Ectodermal cell (in vitro differentiated cells): ENCODE data around the gene LIMCH1.

ENCODE experiments used
- H3K27ac ChIP-seq: 2 replicates; pipeline ENCODE4 v1.7.0; 2013; ENCODE audit warnings: mild to moderate bottlenecking, low read depth, low read length; ENCODE audit not compliant: insufficient read depth, poor library complexity, severe bottlenecking
- H3K27me3 ChIP-seq: 2 replicates; pipeline ENCODE4 v1.7.0; 2013; ENCODE audit warnings: mild to moderate bottlenecking, low read length; ENCODE audit not compliant: insufficient read depth, control insufficient read depth, poor library complexity, severe bottlenecking
- H3K36me3 ChIP-seq: one replicate; pipeline ENCODE4 v1.7.0; 2013; ENCODE audit warnings: low read length; ENCODE audit not compliant: control insufficient read depth, insufficient read depth
- H3K4me1 ChIP-seq: one replicate; pipeline ENCODE4 v1.7.0; 2013; ENCODE audit warnings: low read length; ENCODE audit not compliant: control insufficient read depth, insufficient read depth
- H3K4me3 ChIP-seq: 2 replicates; pipeline ENCODE4 v1.7.0; 2013; ENCODE audit warnings: low read depth, low read length, control low read depth; ENCODE audit not compliant: insufficient read depth
- H3K9me3 ChIP-seq: 2 replicates; pipeline ENCODE4 v1.7.0; 2013; ENCODE audit warnings: mild to moderate bottlenecking, low read length, moderate library complexity; ENCODE audit not compliant: control insufficient read depth
- WGBS, 2 experiments: methylation state at CpG; one replicate each; pipeline ENCODE4 v1.1.7; 2013; ENCODE audit warnings: missing lambda C conversion rate in 2 of 2; 5-methylcytosine and 5-hydroxymethylcytosine counted together

The LIMCH1 gene

DNA sequence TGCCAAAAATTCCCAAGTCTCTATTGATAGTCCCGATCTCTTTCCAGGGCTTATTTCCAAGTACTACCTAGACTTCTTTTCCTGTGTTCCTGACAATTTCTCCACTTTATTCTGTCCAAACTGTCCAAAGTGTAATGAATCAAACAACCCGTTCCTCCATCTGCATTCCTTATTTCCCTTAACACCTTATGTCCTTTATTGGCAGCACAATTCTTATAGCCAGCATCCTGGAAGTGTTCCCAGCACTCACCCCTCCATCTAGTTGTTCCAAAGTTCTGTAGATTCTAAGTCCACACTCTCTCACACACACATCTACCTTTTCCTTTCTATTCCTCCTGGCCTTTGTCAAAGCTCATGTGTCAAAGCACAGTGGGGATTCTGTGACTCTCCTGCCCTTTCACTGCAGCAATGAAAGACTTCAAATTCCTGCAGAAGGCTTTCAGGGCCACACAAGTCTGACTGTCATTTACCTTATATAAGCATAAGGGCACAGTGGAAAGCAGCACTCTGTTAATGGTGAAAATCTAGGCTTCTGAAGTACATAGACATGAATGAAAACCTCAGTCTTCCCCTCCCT is 22.1 kb downstream of the LIMCH1 start:
- H3K27ac ChIP-seq, result no peak overlapping the region
- WGBS, 2 experiments, result 91 to 95% methylated on average over 2 of the region's 2 CpGs
- no peak overlapping the region for H3K4me3 ChIP-seq
- H3K36me3 ChIP-seq, result no peaks in the 10 kb centered on the region
- H3K4me1 ChIP-seq, result no peaks in the 10 kb centered on the region
- no peaks in the 10 kb centered on the region for H3K9me3 ChIP-seq
- H3K27me3 ChIP-seq, result no peaks in the 10 kb centered on the region

GRCh38 chr4:41561244-41561643 is 23.3 kb downstream of the LIMCH1 start:
- no peaks in the 10 kb centered on the region for H3K4me1 ChIP-seq
- H3K4me3 ChIP-seq, result no peak overlapping the region
- H3K36me3 ChIP-seq, result no peaks in the 10 kb centered on the region
- no peak overlapping the region for H3K27ac ChIP-seq
- 94 to 97% methylated on average over 3 of the region's 3 CpGs for WGBS, 2 experiments
- H3K27me3 ChIP-seq, result no peaks in the 10 kb centered on the region
- no peaks in the 10 kb centered on the region for H3K9me3 ChIP-seq

- Histone ChIP-seq H3K27me3 (no peaks in the 10 kb centered on the region), H3K36me3 (no peaks in the 10 kb centered on the region), H3K4me1 (no peaks in the 10 kb centered on the region), H3K27ac (no peak overlapping the region), H3K4me3 (no peak overlapping the region), H3K9me3 (no peaks in the 10 kb centered on the region)
- 94 to 100% methylated on average over 1 to 2 of the region's 2 CpGs for WGBS, 2 experiments
Observed at GRCh38 chr4:41567186-41567585, 29.2 kb downstream of the LIMCH1 start.

GRCh38 chr4:41568363-41568762 is 30.4 kb downstream of the LIMCH1 start:
- whole genome bisulfite sequencing, 2 experiments, result 92 to 96% methylated on average over 4 to 5 of the region's 5 CpGs
- Histone ChIP-seq H3K36me3 (no peaks in the 10 kb centered on the region), H3K27me3 (no peaks in the 10 kb centered on the region), H3K27ac (no peak overlapping the region), H3K4me1 (no peaks in the 10 kb centered on the region), H3K4me3 (no peak overlapping the region), H3K9me3 (no peaks in the 10 kb centered on the region)

DNA sequence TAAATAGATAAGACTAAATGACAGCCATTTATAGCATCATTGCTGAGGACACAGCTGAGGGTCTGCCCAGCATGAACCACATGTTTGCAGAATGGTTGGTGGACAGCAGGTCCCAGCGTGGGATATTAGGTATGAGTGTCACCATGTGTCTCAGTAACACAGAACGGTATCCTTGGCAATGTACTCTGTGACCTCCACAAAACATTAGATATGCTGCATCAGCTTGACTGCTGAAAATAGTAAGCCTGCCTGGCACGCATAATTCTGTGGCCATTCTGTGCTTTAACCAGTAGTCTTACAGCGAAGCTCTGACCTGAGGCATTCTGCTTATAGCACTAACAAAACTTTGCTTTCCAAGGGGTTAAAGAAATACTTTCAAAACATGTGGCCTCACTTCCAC is 32.0 kb downstream of the LIMCH1 start:
- no peak overlapping the region for H3K4me3 ChIP-seq
- no peaks in the 10 kb centered on the region for H3K36me3 ChIP-seq
- whole genome bisulfite sequencing, 2 experiments, result 92 to 94% methylated on average over 4 of the region's 4 CpGs
- no peaks in the 10 kb centered on the region for H3K9me3 ChIP-seq
- no peaks in the 10 kb centered on the region for H3K4me1 ChIP-seq
- no peaks in the 10 kb centered on the region for H3K27me3 ChIP-seq
- peak overlapping the region; percentile 29 for H3K27ac ChIP-seq

DNA sequence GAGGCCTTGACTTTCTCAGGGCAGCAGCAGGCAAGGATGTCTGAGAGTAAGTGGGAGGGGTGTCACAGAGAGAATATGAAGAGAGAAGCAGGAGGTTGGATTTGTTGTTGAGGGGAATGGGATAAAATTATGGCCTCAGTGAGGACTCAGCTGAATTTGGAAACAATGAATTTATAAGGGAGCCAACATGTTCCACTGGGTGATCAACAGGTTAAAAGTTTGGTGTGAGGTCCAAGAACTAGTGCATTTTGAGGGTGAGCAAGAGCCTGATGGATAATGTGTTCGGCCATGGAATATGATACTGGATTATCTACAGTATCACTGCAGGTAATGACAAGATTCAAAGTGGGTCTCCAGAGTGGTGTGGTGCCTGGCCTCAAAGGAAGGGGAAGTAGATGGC is 33.5 kb downstream of the LIMCH1 start:
- Histone ChIP-seq H3K4me3 (no peak overlapping the region), H3K27me3 (no peaks in the 10 kb centered on the region), H3K36me3 (no peaks in the 10 kb centered on the region), H3K27ac (no peak overlapping the region), H3K9me3 (no peaks in the 10 kb centered on the region), H3K4me1 (no peaks in the 10 kb centered on the region)
- WGBS, 2 experiments, result 93 to 97% methylated on average over 1 of the region's 1 CpG

DNA sequence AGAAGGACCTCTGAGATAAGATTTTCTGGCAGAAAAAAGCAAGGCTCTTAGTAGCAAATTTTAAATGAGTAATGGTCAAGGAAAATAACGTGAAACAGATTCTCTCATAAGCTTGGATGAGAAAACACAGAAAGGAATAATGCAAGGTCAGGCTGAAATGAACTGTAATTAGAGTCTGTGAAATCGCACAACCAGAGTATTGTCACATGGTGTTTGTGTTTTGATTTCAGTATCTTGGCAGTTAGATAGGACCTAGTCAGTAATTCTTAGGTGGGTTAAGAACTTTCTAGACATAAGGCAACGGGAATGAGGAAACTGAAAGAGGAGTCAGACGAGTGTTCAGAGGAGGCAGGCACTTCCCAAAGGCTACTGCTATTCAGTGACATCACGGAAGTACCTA is 34.6 kb downstream of the LIMCH1 start:
- no peaks in the 10 kb centered on the region for H3K9me3 ChIP-seq
- H3K36me3 ChIP-seq, result no peaks in the 10 kb centered on the region
- no peak overlapping the region for H3K4me3 ChIP-seq
- H3K27ac ChIP-seq, result no peak overlapping the region
- H3K4me1 ChIP-seq, result no peaks in the 10 kb centered on the region
- no peaks in the 10 kb centered on the region for H3K27me3 ChIP-seq
- WGBS, 2 experiments, result 93 to 95% methylated on average over 5 of the region's 5 CpGs

- H3K4me1 ChIP-seq, result no peaks in the 10 kb centered on the region
- H3K27ac ChIP-seq, result no peak overlapping the region
- no peaks in the 10 kb centered on the region for H3K36me3 ChIP-seq
- 87 to 100% methylated on average over 2 of the region's 2 CpGs for WGBS, 2 experiments
- no peaks in the 10 kb centered on the region for H3K9me3 ChIP-seq
- no peaks in the 10 kb centered on the region for H3K27me3 ChIP-seq
- H3K4me3 ChIP-seq, result no peak overlapping the region
Observed at GRCh38 chr4:41572956-41573355, 35.0 kb downstream of the LIMCH1 start.

- Histone ChIP-seq H3K9me3 (no peaks in the 10 kb centered on the region), H3K27me3 (no peaks in the 10 kb centered on the region), H3K36me3 (no peaks in the 10 kb centered on the region), H3K4me3 (no peak overlapping the region), H3K27ac (no peak overlapping the region), H3K4me1 (no peaks in the 10 kb centered on the region)
- 87 to 94% methylated on average over 4 of the region's 4 CpGs for WGBS, 2 experiments
Observed at GRCh38 chr4:41573502-41574001, 35.6 kb downstream of the LIMCH1 start.

- Histone ChIP-seq H3K27ac (no peak overlapping the region), H3K36me3 (no peaks in the 10 kb centered on the region), H3K4me1 (no peaks in the 10 kb centered on the region), H3K4me3 (no peak overlapping the region), H3K27me3 (no peaks in the 10 kb centered on the region), H3K9me3 (no peaks in the 10 kb centered on the region)
- WGBS, 2 experiments, result 97 to 100% methylated on average over 2 to 4 of the region's 4 CpGs
Observed at GRCh38 chr4:41575207-41575606, 37.2 kb downstream of the LIMCH1 start.

- WGBS, 2 experiments, result 100% methylated on average over 1 of the region's 1 CpG; no CpG with 5 or more reads in 1 of the 2 experiments
- no peak overlapping the region for H3K4me3 ChIP-seq
- H3K36me3 ChIP-seq, result no peaks in the 10 kb centered on the region
- H3K9me3 ChIP-seq, result no peaks in the 10 kb centered on the region
- no peak overlapping the region for H3K27ac ChIP-seq
- no peaks in the 10 kb centered on the region for H3K4me1 ChIP-seq
- H3K27me3 ChIP-seq, result no peaks in the 10 kb centered on the region
Observed at GRCh38 chr4:41575665-41576064, 37.7 kb downstream of the LIMCH1 start.
